Measurements from ENCODE around the gene USH1C.
A peak's percentile ranks its signal among the peaks of the same experiment; 100 is the strongest.

The USH1C gene

GRCh38 chr11:17510507-17511206, 33.6 kb downstream of the USH1C start:
- no peaks in the 10 kb centered on the region for H3K4me1 ChIP-seq (ENCODE audit: control insufficient read depth, insufficient read depth, low read length)
- no peak for TF ChIP-seq ZNF704 (tag by site-specific recombination; IDR thresholded peaks at IDR 0.05)
- TF ChIP-seq SETDB1 (IDR thresholded peaks at IDR 0.05; ENCODE audit: insufficient read length, low read length) = no peak
- peak; percentile 33; the same call in 1 of the 2 replicates for TF ChIP-seq PRDM10 (tag by site-specific recombination; IDR thresholded peaks at IDR 0.05)
- TF ChIP-seq ZNF843 (tag by site-specific recombination; IDR thresholded peaks at IDR 0.05) = no peak
- TF ChIP-seq ZBTB26 (tag by site-specific recombination; optimal IDR thresholded peaks at IDR 0.05) = no peak
- no peak for TF ChIP-seq ZNF473 (tag by site-specific recombination; IDR thresholded peaks at IDR 0.05)
- no peak for TF ChIP-seq IKZF3 (tag by site-specific recombination; IDR thresholded peaks at IDR 0.05)
- no peak for TF ChIP-seq ZNF76 (tag by site-specific recombination; IDR thresholded peaks at IDR 0.05; ENCODE audit: borderline replicate concordance, low read depth)
- no peaks in the 10 kb centered on the region for H3K9me3 ChIP-seq (ENCODE audit: control insufficient read depth, insufficient read depth, low read depth, low read length)
- CTCF ChIA-PET = interaction anchor here (1.0 to 13.0 kb wide), 3 partner anchors 14 to 128 kb away, joined by 7 to 318 read pairs (median 70); partner anchors contain the start of gene KCNJ11
- POLR2A ChIA-PET = no interaction called here
- H3K27ac ChIP-seq (ENCODE audit: extremely low read depth, low read depth, low read length) = no peak overlapping the region
- H3K36me3 ChIP-seq (ENCODE audit: control insufficient read depth in 2 of 2, insufficient read depth in 1 of 2, low read length in 2 of 2) = no peaks in the 10 kb centered on the region
- H3K4me3 ChIP-seq (ENCODE audit: low read depth, low read length) = no peak overlapping the region

- Histone ChIP-seq H3K9me3 (ENCODE audit: control insufficient read depth, insufficient read depth, low read depth, low read length) (no peaks in the 10 kb centered on the region), H3K4me3 (ENCODE audit: low read depth, low read length) (no peak overlapping the region), H3K4me1 (ENCODE audit: control insufficient read depth, insufficient read depth, low read length) (no peaks in the 10 kb centered on the region), H3K36me3 (ENCODE audit: control insufficient read depth in 2 of 2, insufficient read depth in 1 of 2, low read length in 2 of 2) (no peaks in the 10 kb centered on the region), H3K27ac (ENCODE audit: extremely low read depth, low read depth, low read length) (no peak overlapping the region)
- TF ChIP-seq ZFP41 (tag by site-specific recombination; IDR thresholded peaks at IDR 0.05; ENCODE audit: borderline replicate concordance) (no peak), YY1 (tag by site-specific recombination; IDR thresholded peaks at IDR 0.05) (no peak), ZNF394 (tag by site-specific recombination; IDR thresholded peaks at IDR 0.05; ENCODE audit: borderline replicate concordance) (no peak), ZNF23 (tag by site-specific recombination; IDR thresholded peaks at IDR 0.05; ENCODE audit: borderline replicate concordance) (no peak), HOXA7 (CRISPR knock-in tag; IDR thresholded peaks at IDR 0.05; ENCODE audit: borderline replicate concordance) (no peak), ZNF10 (tag by site-specific recombination; IDR thresholded peaks at IDR 0.05) (no peak), ZNF580 (tag by site-specific recombination; IDR thresholded peaks at IDR 0.05) (no peak), ZNF169 (tag by site-specific recombination; IDR thresholded peaks at IDR 0.05) (no peak), BCL6B (tag by site-specific recombination; IDR thresholded peaks at IDR 0.05) (no peak), ZNF211 (tag by site-specific recombination; IDR thresholded peaks at IDR 0.05; ENCODE audit: low read depth) (no peak), ZNF561 (tag by site-specific recombination; IDR thresholded peaks at IDR 0.05; ENCODE audit: borderline replicate concordance) (no peak), ZNF366 (tag by site-specific recombination; conservative IDR thresholded peaks at IDR 0.05) (no peak), ZNF791 (tag by site-specific recombination; IDR thresholded peaks at IDR 0.05) (no peak), ZNF292 (tag by site-specific recombination; IDR thresholded peaks at IDR 0.05; ENCODE audit: borderline replicate concordance, low read depth) (no peak), MYNN (tag by site-specific recombination; IDR thresholded peaks at IDR 0.05; ENCODE audit: borderline replicate concordance) (no peak)
- ChIA-PET POLR2A (no interaction called here), CTCF (interaction anchor here (0.7 to 13.0 kb wide), 9 partner anchors 9 to 520 kb away, joined by 3 to 318 read pairs (median 4); partner anchors contain the start of gene KCNJ11)
Observed at GRCh38 chr11:17508791-17509190, 35.4 kb downstream of the USH1C start.
